ENCODE measurements around the gene DPP6. TPM values are rescaled to one million over a fixed set of nuclear protein-coding genes. Genes with fewer than 3 reads are reported as not detected.

Gene DPP6
- total RNA-seq, 1 donor from 2014 or later: 0.48 TPM

DNA sequence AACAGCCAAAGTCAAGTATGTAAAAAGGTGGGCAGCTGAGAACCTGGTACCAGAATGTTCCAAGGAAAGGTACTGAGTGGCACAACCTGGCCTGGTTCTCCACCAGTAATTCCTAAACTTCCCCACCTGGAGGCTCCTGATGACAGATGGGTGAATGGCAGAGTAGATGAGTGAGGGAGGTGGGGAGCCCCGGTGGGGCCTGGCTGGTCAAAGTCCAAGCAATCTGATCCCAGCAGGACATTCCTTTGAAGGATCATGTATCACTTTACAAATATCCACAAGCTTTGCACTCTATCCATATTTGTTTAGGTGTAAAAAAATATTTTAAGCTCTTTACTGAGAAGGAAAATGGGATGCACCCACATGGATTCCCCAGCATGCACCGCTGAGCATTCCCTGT lies 250.2 kb downstream of the DPP6 start:
- Histone ChIP-seq H3K4me3 (ENCODE audit: insufficient read depth, low read depth, low read length) (no peak overlapping the region), H3K4me2 (ENCODE audit: low read length) (no peak overlapping the region), H2AFZ (ENCODE audit: low read depth, low read length) (no peak overlapping the region), H3K27me3 (ENCODE audit: insufficient read depth, low read length) (no peaks in the 10 kb centered on the region), H4K20me1 (ENCODE audit: insufficient read depth, low read length) (no peaks in the 10 kb centered on the region), H3K4me1 (ENCODE audit: insufficient read depth, low read length) (no peaks in the 10 kb centered on the region), H3K36me3 (ENCODE audit: insufficient read depth, low read length) (no peaks in the 10 kb centered on the region), H3K9ac (ENCODE audit: low read length) (no peak overlapping the region), H3K9me3 (ENCODE audit: insufficient read depth, low read depth, low read length) (no peaks in the 10 kb centered on the region), H3K27ac (ENCODE audit: low read depth, low read length) (no peak overlapping the region), H3K79me2 (ENCODE audit: insufficient read depth, low read length) (no peaks in the 10 kb centered on the region)
- peaks cover 61% of the 10 kb centered on the region for H3K27me3 Mint-ChIP-seq (ENCODE audit: low read depth, unreplicated experiment)
- H3K27ac Mint-ChIP-seq (ENCODE audit: unreplicated experiment): no peak overlapping the region
- no peaks in the 10 kb centered on the region for H3K9me3 Mint-ChIP-seq (ENCODE audit: unreplicated experiment)
- FAIRE-seq (no peak), DNase-seq (ENCODE audit: low read depth) (no peak)
- no peaks in the 10 kb centered on the region for H3K4me1 Mint-ChIP-seq (ENCODE audit: low read depth, unreplicated experiment)
- no peak overlapping the region for H3K4me3 Mint-ChIP-seq (ENCODE audit: unreplicated experiment)
- no peaks in the 10 kb centered on the region for H3K36me3 Mint-ChIP-seq (ENCODE audit: low read depth, unreplicated experiment)
- TF ChIP-seq EZH2 (IDR thresholded peaks at IDR 0.05; ENCODE audit: insufficient read depth, low read length): no peak
- TF ChIP-seq, protein P1, sequence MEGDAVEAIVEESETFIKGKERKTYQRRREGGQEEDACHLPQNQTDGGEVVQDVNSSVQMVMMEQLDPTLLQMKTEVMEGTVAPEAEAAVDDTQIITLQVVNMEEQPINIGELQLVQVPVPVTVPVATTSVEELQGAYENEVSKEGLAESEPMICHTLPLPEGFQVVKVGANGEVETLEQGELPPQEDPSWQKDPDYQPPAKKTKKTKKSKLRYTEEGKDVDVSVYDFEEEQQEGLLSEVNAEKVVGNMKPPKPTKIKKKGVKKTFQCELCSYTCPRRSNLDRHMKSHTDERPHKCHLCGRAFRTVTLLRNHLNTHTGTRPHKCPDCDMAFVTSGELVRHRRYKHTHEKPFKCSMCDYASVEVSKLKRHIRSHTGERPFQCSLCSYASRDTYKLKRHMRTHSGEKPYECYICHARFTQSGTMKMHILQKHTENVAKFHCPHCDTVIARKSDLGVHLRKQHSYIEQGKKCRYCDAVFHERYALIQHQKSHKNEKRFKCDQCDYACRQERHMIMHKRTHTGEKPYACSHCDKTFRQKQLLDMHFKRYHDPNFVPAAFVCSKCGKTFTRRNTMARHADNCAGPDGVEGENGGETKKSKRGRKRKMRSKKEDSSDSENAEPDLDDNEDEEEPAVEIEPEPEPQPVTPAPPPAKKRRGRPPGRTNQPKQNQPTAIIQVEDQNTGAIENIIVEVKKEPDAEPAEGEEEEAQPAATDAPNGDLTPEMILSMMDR (IDR thresholded peaks at IDR 0.05; ENCODE audit: insufficient read depth, low read depth, low read length): no peak

DNA sequence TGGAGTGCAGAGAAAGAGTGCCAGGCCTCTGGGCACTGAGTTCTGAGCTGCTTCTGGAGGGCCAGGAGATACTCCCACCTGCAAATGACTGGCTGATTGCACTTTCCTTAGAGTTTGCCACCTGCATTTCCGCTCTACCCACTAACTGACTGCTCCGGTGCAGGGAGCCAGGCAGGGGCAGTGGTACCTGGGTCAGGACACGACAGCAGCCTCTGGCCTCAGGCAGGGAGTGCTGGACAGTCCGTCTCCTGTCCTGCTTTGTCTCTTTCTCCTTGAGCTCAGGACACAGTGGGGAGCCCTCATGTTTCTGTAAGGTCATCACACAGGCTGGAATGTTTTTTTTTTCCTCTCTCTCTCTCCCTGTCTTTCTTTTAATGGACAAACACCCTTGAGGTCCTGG lies 252.0 kb downstream of the DPP6 start:
- Histone ChIP-seq H2AFZ (ENCODE audit: low read depth, low read length) (no peak overlapping the region), H3K27me3 (ENCODE audit: insufficient read depth, low read length) (no peaks in the 10 kb centered on the region), H3K9ac (ENCODE audit: low read length) (no peak overlapping the region), H4K20me1 (ENCODE audit: insufficient read depth, low read length) (no peaks in the 10 kb centered on the region), H3K79me2 (ENCODE audit: insufficient read depth, low read length) (no peaks in the 10 kb centered on the region), H3K4me2 (ENCODE audit: low read length) (no peak overlapping the region), H3K27ac (ENCODE audit: low read depth, low read length) (no peak overlapping the region), H3K9me3 (ENCODE audit: insufficient read depth, low read depth, low read length) (no peaks in the 10 kb centered on the region), H3K4me1 (ENCODE audit: insufficient read depth, low read length) (no peaks in the 10 kb centered on the region), H3K4me3 (ENCODE audit: insufficient read depth, low read depth, low read length) (no peak overlapping the region), H3K36me3 (ENCODE audit: insufficient read depth, low read length) (no peaks in the 10 kb centered on the region)
- H3K9me3 Mint-ChIP-seq (ENCODE audit: unreplicated experiment): no peaks in the 10 kb centered on the region
- DNase-seq (ENCODE audit: low read depth): no peak
- no peaks in the 10 kb centered on the region for H3K4me1 Mint-ChIP-seq (ENCODE audit: low read depth, unreplicated experiment)
- H3K27me3 Mint-ChIP-seq (ENCODE audit: low read depth, unreplicated experiment): peaks cover 49% of the 10 kb centered on the region
- FAIRE-seq: no peak
- H3K4me3 Mint-ChIP-seq (ENCODE audit: unreplicated experiment): peak overlapping the region; percentile 82
- no peak overlapping the region for H3K27ac Mint-ChIP-seq (ENCODE audit: unreplicated experiment)
- no peak for TF ChIP-seq EZH2 (IDR thresholded peaks at IDR 0.05; ENCODE audit: insufficient read depth, low read length)
- TF ChIP-seq, protein P1 (IDR thresholded peaks at IDR 0.05; ENCODE audit: insufficient read depth, low read depth, low read length): no peak
- no peaks in the 10 kb centered on the region for H3K36me3 Mint-ChIP-seq (ENCODE audit: low read depth, unreplicated experiment)

DNA sequence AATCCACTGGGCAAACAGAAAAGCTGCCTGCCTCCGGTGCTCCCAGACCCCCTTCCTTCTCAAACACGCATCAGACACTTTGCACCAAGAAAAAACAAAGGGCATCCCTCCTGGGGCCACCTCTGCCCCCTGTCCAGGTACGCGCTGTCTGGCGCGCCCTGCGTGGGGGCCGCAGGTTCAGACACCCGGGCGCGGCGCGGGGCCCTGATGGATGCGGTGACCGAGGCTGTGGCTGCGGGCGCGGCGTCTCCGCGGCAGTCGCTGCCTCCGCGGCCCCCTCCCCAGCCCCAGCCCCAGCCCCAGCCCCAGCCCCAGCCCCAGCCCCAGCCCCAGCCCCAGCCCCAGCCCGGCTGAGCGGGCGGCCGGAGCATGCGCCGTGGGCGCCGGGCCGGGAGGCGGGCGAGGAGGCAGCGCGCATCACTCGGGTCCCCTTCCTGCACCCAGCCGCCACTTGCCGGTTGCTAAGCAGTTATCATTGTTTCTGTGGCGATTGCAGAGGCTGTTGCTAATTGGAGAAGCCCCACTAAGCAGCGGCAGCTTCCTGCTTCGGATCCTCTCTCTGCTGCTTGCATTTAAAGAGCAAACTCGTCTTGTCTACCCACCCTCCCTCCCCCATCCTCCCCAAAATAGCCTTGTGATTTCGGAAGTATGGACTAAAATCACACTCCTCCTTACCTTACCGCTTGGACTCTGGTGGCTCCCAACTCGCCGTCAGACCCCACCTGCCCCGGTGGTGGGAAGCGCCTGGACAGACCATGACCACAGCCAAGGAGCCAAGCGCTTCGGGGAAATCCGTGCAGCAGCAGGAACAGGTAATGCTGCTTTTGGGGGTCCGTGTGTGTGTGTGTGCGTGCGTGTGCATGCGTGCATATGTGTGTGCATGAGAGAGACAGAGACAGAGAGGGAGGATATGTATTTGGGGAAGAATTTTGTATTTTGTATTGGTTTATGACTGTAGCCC lies 252.8 kb downstream of the DPP6 start:
- H3K4me1 Mint-ChIP-seq (ENCODE audit: low read depth, unreplicated experiment): no peaks in the 10 kb centered on the region
- Histone ChIP-seq H4K20me1 (ENCODE audit: insufficient read depth, low read length) (no peaks in the 10 kb centered on the region), H3K4me2 (ENCODE audit: low read length) (no peak overlapping the region), H2AFZ (ENCODE audit: low read depth, low read length) (no peak overlapping the region), H3K4me1 (ENCODE audit: insufficient read depth, low read length) (no peaks in the 10 kb centered on the region), H3K27me3 (ENCODE audit: insufficient read depth, low read length) (no peaks in the 10 kb centered on the region), H3K4me3 (ENCODE audit: insufficient read depth, low read depth, low read length) (no peak overlapping the region), H3K79me2 (ENCODE audit: insufficient read depth, low read length) (no peaks in the 10 kb centered on the region), H3K9ac (ENCODE audit: low read length) (no peak overlapping the region), H3K36me3 (ENCODE audit: insufficient read depth, low read length) (no peaks in the 10 kb centered on the region), H3K27ac (ENCODE audit: low read depth, low read length) (no peak overlapping the region), H3K9me3 (ENCODE audit: insufficient read depth, low read depth, low read length) (no peaks in the 10 kb centered on the region)
- TF ChIP-seq EZH2 (IDR thresholded peaks at IDR 0.05; ENCODE audit: insufficient read depth, low read length): no peak
- TF ChIP-seq, protein P1 (IDR thresholded peaks at IDR 0.05; ENCODE audit: insufficient read depth, low read depth, low read length): no peak
- peak overlapping the region; percentile 82 for H3K4me3 Mint-ChIP-seq (ENCODE audit: unreplicated experiment)
- no peak for FAIRE-seq
- H3K27ac Mint-ChIP-seq (ENCODE audit: unreplicated experiment): no peak overlapping the region
- no peaks in the 10 kb centered on the region for H3K36me3 Mint-ChIP-seq (ENCODE audit: low read depth, unreplicated experiment)
- no peaks in the 10 kb centered on the region for H3K9me3 Mint-ChIP-seq (ENCODE audit: unreplicated experiment)
- H3K27me3 Mint-ChIP-seq (ENCODE audit: low read depth, unreplicated experiment): peaks cover 49% of the 10 kb centered on the region
- no peak for DNase-seq (ENCODE audit: low read depth)
